ENCODE measurements around the gene GTPBP8. TPM values are rescaled to one million over a fixed set of nuclear protein-coding genes. Genes with fewer than 3 reads are reported as not detected.

Gene GTPBP8
- total and polyA plus RNA-seq, 2 of the 13 experiments (the other 11 are each of a cell fraction or from before 2014, with no cell fraction given) = 12.5 to 16.7 TPM

DNA sequence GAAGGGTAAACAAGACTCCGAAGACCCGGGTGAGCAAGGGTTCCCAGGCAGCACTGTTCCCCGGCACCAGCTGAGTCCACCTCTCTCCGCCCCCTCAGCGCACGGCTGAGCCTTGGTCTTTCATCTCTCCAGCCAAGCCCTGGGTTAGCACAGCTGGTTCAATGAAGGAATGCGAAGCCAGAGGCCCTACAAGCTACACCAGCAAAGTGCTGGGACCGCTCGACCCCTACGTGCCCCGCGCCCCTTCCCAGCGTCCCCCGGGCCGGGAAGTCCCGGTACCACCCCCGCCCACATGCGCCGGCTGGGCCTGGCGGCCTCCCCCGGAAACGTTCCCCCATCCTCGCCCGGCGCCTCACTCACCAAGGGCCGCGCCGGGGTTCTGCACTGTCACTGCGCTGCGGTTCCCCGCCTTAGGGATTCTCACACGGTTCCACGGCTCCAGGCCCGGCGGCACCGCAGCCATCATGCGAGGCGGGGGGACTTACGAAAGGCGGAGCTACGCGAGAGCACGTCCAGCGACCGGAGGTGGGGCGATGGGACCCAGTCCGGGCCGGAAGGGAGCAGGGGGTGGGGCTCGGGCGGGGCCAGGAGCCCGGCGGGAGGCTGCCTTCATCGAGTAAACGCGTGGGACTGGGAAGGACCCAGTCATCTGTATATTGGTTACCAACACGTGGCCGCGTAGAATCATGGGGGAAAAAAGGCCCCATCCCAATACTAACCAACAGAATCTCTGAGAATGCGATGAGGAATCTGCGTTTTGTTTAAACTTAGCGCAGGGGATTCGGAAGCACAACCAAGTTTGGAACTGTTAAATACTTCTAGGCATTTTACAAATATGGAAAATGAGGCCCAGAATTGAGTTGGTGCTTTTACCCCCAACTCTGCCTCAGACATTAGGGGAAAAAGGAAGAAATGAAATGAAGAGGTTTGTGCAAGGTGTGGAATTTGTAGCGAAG lies 28.7 kb downstream of the GTPBP8 start (continued):
- TF ChIP-seq ZNF562 (CRISPR knock-in tag; IDR thresholded peaks at IDR 0.05; ENCODE audit: borderline replicate concordance) (0 out of 2 replicates have a peak, but pooled peaks have one; percentile 69), NCOA1 (CRISPR knock-in tag; IDR thresholded peaks at IDR 0.05) (no peak), SATB2 (CRISPR knock-in tag; IDR thresholded peaks at IDR 0.05) (peak; percentile 72; the same call in 1 of the 2 replicates), CHD4 (IDR thresholded peaks at IDR 0.05; ENCODE audit: borderline replicate concordance, low read length) (no peak), TFE3 (CRISPR knock-in tag; IDR thresholded peaks at IDR 0.05) (no peak; the same call in none of the 2 replicates), ZSCAN21 (CRISPR knock-in tag; IDR thresholded peaks at IDR 0.05; ENCODE audit: borderline replicate concordance) (peak; percentile 52; the same call in 1 of the 2 replicates), KLF6 (CRISPR knock-in tag; IDR thresholded peaks at IDR 0.05) (peak; percentile 85), ZBTB7B (CRISPR knock-in tag; IDR thresholded peaks at IDR 0.05) (peak; percentile 71), PHF21A (CRISPR knock-in tag; IDR thresholded peaks at IDR 0.05) (peak; percentile 65), MLX (CRISPR knock-in tag; IDR thresholded peaks at IDR 0.05) (peak; percentile 11; the same call in 1 of the 2 replicates), SPEN (CRISPR knock-in tag; IDR thresholded peaks at IDR 0.05; ENCODE audit: low read depth) (peak; percentile 89), HHEX (CRISPR knock-in tag; IDR thresholded peaks at IDR 0.05) (no peak), HNRNPL (IDR thresholded peaks at IDR 0.05; ENCODE audit: low read depth, low read length) (no peak), IRX3 (CRISPR knock-in tag; IDR thresholded peaks at IDR 0.05; ENCODE audit: borderline replicate concordance, low read depth) (peak; percentile 63; the same call in 1 of the 2 replicates), MAZ (IDR thresholded peaks at IDR 0.05; ENCODE audit: borderline replicate concordance, low read depth, low read length) (peak; percentile 76; the same call in 1 of the 2 replicates), MAZ (CRISPR knock-in tag; IDR thresholded peaks at IDR 0.05; ENCODE audit: low read depth) (peak; percentile 81; the same call in 1 of the 2 replicates), ZNF430 (CRISPR knock-in tag; IDR thresholded peaks at IDR 0.05) (peak; percentile 91), ZFYVE20 (CRISPR knock-in tag; IDR thresholded peaks at IDR 0.05; ENCODE audit: borderline replicate concordance, low read depth) (peak; percentile 76; the same call in 1 of the 2 replicates), ZBTB1 (CRISPR knock-in tag; IDR thresholded peaks at IDR 0.05; ENCODE audit: borderline replicate concordance) (no peak), POGZ (CRISPR knock-in tag; IDR thresholded peaks at IDR 0.05) (peak; percentile 92)
- TF ChIP-seq, protein P1, sequence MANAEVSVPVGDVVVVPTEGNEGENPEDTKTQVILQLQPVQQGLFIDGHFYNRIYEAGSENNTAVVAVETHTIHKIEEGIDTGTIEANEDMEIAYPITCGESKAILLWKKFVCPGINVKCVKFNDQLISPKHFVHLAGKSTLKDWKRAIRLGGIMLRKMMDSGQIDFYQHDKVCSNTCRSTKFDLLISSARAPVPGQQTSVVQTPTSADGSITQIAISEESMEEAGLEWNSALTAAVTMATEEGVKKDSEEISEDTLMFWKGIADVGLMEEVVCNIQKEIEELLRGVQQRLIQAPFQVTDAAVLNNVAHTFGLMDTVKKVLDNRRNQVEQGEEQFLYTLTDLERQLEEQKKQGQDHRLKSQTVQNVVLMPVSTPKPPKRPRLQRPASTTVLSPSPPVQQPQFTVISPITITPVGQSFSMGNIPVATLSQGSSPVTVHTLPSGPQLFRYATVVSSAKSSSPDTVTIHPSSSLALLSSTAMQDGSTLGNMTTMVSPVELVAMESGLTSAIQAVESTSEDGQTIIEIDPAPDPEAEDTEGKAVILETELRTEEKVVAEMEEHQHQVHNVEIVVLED (CRISPR knock-in tag; IDR thresholded peaks at IDR 0.05; ENCODE audit: borderline replicate concordance) = peak; percentile 96
- TF ChIP-seq, protein P2, sequence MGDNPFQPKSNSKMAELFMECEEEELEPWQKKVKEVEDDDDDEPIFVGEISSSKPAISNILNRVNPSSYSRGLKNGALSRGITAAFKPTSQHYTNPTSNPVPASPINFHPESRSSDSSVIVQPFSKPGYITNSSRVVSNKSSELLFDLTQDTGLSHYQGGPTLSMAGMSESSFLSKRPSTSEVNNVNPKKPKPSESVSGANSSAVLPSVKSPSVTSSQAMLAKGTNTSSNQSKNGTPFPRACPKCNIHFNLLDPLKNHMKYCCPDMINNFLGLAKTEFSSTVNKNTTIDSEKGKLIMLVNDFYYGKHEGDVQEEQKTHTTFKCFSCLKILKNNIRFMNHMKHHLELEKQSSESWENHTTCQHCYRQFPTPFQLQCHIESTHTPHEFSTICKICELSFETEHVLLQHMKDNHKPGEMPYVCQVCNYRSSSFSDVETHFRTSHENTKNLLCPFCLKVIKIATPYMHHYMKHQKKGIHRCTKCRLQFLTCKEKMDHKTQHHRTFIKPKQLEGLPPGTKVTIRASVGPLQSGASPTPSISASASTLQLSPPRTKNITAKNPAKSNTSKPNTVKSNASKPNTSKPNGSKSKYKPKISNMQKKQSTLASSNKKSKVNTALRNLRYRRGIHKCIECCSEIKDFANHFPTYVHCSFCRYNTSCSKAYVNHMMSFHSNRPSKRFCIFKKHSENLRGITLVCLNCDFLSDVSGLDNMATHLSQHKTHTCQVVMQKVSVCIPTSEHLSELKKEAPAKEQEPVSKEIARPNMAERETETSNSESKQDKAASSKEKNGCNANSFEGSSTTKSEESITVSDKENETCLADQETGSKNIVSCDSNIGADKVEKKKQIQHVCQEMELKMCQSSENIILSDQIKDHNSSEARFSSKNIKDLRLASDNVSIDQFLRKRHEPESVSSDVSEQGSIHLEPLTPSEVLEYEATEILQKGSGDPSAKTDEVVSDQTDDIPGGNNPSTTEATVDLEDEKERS (CRISPR knock-in tag; IDR thresholded peaks at IDR 0.05) = 0 out of 2 replicates have a peak, but pooled peaks have one; percentile 70
